Caco-2 (cell line): ENCODE results near the gene EMILIN1. TPM values are rescaled to one million over a fixed set of nuclear protein-coding genes. Genes with fewer than 3 reads are reported as not detected.

Source experiments
- BruUV-seq: library from RNA; stranded (reverse); fragments of 400-500 nt; replicated peaks from 2 replicates; lab custom pipeline; 2021; lab: Mats Ljungman, UMichigan
- CTCF ChIA-PET: fragments of 300-600 bp; sonication (Branson Sonifier 250); formaldehyde crosslinking; loops from one replicate; lab custom pipeline; 2022; ENCODE audit warnings: antibody characterized with exemption; lab: Charles Lee
- POLR2A ChIA-PET: fragments of 300-600 bp; sonication (Branson Sonifier 250); formaldehyde crosslinking; loops from one replicate; lab custom pipeline; 2022; ENCODE audit warnings: antibody characterized with exemption; lab: Charles Lee
- DNase-seq, 2 experiments: peaks; one replicate each; pipeline versions ENCODE4 v3.0.0 to v3.0.0-alpha.2; 2020 to 2022
- H3K27me3 ChIP-seq: replicated peaks from 2 replicates; pipeline ENCODE4 v1.6.0; 2011; ENCODE audit warnings: low read length; ENCODE audit not compliant: control insufficient read depth, insufficient read depth
- H3K36me3 ChIP-seq: 2 replicates; pipeline ENCODE4 v1.5.1; 2011; ENCODE audit warnings: low read length; ENCODE audit not compliant: control insufficient read depth, insufficient read depth
- H3K4me1 ChIP-seq: fragments of 250-450 bp; sonication (Bioruptor Pico); 2 replicates; pipeline ENCODE4 v1.5.1; 2020; ENCODE audit warnings: mild to moderate bottlenecking
- H3K4me3 ChIP-seq: 2 replicates; pipeline ENCODE4 v1.5.1; 2011; ENCODE audit warnings: low read depth, mild to moderate bottlenecking, control low read depth, low read length
- H3K9me3 ChIP-seq: fragments of 250-450 bp; sonication (Bioruptor Pico); 2 replicates; pipeline ENCODE4 v1.5.1; 2020; ENCODE audit warnings: mild to moderate bottlenecking, moderate library complexity
- H3K27ac Mint-ChIP-seq: one replicate; pipeline ENCODE4 v1.8.0; 2022; ENCODE audit warnings: mixed read lengths; ENCODE audit not compliant: unreplicated experiment
- H3K27me3 Mint-ChIP-seq: one replicate; pipeline ENCODE4 v1.8.0; 2022; ENCODE audit warnings: mixed read lengths; ENCODE audit not compliant: insufficient read depth, unreplicated experiment
- H3K36me3 Mint-ChIP-seq: one replicate; pipeline ENCODE4 v1.8.0; 2022; ENCODE audit warnings: mild to moderate bottlenecking, mixed read lengths; ENCODE audit not compliant: insufficient read depth, unreplicated experiment
- H3K4me1 Mint-ChIP-seq: one replicate; pipeline ENCODE4 v1.8.0; 2022; ENCODE audit warnings: low read depth, mixed read lengths; ENCODE audit not compliant: unreplicated experiment
- H3K4me3 Mint-ChIP-seq: one replicate; pipeline ENCODE4 v1.8.0; 2022; ENCODE audit warnings: mild to moderate bottlenecking, moderate library complexity, mixed read lengths; ENCODE audit not compliant: unreplicated experiment
- H3K9me3 Mint-ChIP-seq: one replicate; pipeline ENCODE4 v1.8.0; 2022; ENCODE audit warnings: mixed read lengths; ENCODE audit not compliant: unreplicated experiment
- intact Hi-C: fragments of 100-400 bp; cut with micrococcal nuclease; formaldehyde crosslinking; loops from one replicate; pipeline ENCODE4 v1.10.0; 2022; ENCODE audit not compliant: unreplicated experiment
- total RNA-seq: library from RNA; stranded (reverse); gene quantifications from 2 replicates; pipeline ENCODE4 v1.2.3, GENCODE V29; 2022
- TF ChIP-seq, protein P1 (sequence below), 2 experiments: fragments of 200-600 bp in 1 of 2; IDR thresholded peaks; 1 replicate in 1 of 2; 2 replicates in 1 of 2; pipeline versions ENCODE4 v1.5.1 to v1.8.0; 2011 to 2022; ENCODE audit warnings: antibody characterized with exemption in 1 of 2, control low read depth in 1 of 2, inconsistent platforms in 1 of 2, low read depth in 1 of 2, low read length in 1 of 2, mild to moderate bottlenecking in 1 of 2, moderate library complexity in 1 of 2; ENCODE audit not compliant: insufficient read depth in 1 of 2, severe bottlenecking in 1 of 2, unreplicated experiment in 1 of 2

The EMILIN1 gene
- total RNA-seq, 1 experiment from 2014 or later: 0.43 TPM

DNA sequence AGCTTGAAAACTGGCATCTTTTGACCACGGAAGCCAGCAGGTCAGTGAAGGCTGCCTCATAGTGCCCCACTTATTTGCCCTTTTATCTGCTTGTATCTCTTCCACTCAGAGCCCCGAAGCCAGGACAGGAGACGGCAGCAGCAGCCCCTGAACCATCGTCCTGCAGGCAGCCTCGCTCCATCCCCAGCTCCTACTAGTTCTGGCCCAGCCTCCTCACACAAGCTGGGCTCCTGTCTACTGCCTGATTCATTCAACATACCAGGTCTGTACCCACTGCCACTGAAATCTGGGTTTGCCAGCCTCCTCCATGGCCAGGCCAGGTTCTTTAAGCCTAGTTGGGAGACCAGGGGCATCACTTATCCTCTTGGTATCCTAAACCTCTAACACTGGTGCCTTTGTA is 11.0 kb upstream of the EMILIN1 start:
- no peaks in the 10 kb centered on the region for H3K4me1 ChIP-seq
- no peak for DNase-seq
- no peaks in the 10 kb centered on the region for H3K9me3 ChIP-seq
- Mint-ChIP-seq H3K36me3 (peaks cover 58% of the 10 kb centered on the region), H3K4me1 (peaks cover 9% of the 10 kb centered on the region), H3K9me3 (no peaks in the 10 kb centered on the region), H3K27me3 (no peaks in the 10 kb centered on the region), H3K27ac (no peak overlapping the region), H3K4me3 (no peak overlapping the region)
- ChIA-PET POLR2A (no interaction called here), CTCF (interaction anchor here (0.9 kb wide), 1 partner anchor 16 kb away, joined by 3 read pairs; the partner anchor contains the start of gene AGBL5)
- no TSS peak for BruUV-seq
- no peaks in the 10 kb centered on the region for H3K27me3 ChIP-seq
- TF ChIP-seq, protein P1, sequence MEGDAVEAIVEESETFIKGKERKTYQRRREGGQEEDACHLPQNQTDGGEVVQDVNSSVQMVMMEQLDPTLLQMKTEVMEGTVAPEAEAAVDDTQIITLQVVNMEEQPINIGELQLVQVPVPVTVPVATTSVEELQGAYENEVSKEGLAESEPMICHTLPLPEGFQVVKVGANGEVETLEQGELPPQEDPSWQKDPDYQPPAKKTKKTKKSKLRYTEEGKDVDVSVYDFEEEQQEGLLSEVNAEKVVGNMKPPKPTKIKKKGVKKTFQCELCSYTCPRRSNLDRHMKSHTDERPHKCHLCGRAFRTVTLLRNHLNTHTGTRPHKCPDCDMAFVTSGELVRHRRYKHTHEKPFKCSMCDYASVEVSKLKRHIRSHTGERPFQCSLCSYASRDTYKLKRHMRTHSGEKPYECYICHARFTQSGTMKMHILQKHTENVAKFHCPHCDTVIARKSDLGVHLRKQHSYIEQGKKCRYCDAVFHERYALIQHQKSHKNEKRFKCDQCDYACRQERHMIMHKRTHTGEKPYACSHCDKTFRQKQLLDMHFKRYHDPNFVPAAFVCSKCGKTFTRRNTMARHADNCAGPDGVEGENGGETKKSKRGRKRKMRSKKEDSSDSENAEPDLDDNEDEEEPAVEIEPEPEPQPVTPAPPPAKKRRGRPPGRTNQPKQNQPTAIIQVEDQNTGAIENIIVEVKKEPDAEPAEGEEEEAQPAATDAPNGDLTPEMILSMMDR (IDR thresholded peaks at IDR 0.05; ENCODE audit: insufficient read depth in 1 of 2, low read depth in 1 of 2, low read length in 1 of 2, severe bottlenecking in 1 of 2, unreplicated experiment in 1 of 2): no peak
- H3K36me3 ChIP-seq: no peaks in the 10 kb centered on the region; the same call in 1 of the 2 replicates
- H3K4me3 ChIP-seq: no peak overlapping the region
- intact Hi-C loops: no loop called here

DNA sequence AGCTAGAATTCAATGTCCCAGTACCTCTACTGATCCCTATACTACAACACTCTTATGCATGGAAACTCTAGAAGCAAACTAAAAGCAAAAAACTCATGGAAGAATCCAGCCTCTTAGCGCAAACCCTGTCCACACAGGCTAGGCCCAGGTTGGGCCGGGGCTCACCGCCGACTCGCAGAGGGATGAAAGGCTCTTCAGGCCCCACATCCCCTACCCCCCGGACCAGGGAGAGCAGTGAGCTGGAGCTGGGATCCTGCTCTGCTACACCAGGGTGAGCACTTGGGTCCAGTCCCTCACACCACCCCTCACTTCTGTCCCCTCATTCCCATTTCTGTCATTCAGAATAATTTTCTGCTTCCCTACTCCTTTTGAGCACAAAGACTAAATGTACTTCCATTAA is 9.0 kb upstream of the EMILIN1 start:
- CTCF ChIA-PET: no interaction called here

DNA sequence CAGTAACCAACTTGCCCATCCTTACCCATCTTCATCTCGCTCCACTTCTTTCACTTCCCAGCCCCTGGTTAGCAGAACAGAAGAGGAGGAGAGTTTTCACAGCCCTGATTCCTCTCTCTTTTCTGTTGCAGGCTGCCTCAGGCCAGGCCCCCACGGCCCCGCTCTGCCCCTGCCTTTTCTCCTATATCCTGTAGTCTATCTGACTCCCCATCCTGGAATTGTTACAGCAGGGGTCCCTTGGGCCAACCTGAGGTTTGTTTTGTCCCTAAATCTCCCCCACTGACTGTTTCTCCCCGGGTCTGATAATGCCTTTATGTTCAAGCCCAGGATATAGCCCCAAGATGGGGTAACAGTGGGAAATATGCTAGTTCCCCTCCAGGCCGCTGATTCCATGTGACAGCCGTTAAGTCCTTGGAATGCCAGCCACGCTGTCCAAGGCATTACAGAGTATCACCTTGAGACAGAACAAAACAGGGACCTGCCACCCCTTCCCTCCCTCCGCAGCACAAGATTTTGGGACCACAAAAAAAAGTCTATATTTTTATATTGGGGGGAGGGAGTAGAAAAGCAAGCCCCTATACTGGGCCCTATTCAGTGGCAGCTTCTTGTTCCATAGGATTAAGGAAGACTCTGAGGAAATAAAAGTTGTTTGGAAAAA is 8.3 kb upstream of the EMILIN1 start:
- peaks cover 9% of the 10 kb centered on the region for H3K4me1 Mint-ChIP-seq
- CTCF ChIA-PET: no interaction called here
- H3K4me1 ChIP-seq: no peaks in the 10 kb centered on the region

More for the DNA sequence above, 9.0 kb upstream of the EMILIN1 start:
- intact Hi-C loops: no loop called here
- POLR2A ChIA-PET: no interaction called here
- Mint-ChIP-seq H3K9me3 (no peaks in the 10 kb centered on the region), H3K27me3 (peaks cover 3% of the 10 kb centered on the region), H3K4me1 (peaks cover 9% of the 10 kb centered on the region), H3K27ac (peak overlapping the region; percentile 34), H3K4me3 (no peak overlapping the region), H3K36me3 (peaks cover 51% of the 10 kb centered on the region)
- Histone ChIP-seq H3K4me3 (no peak overlapping the region), H3K4me1 (no peaks in the 10 kb centered on the region), H3K36me3 (no peaks in the 10 kb centered on the region; the same call in 1 of the 2 replicates), H3K9me3 (no peaks in the 10 kb centered on the region), H3K27me3 (no peaks in the 10 kb centered on the region)
- BruUV-seq: no TSS peak
- no peak for DNase-seq
- TF ChIP-seq, protein P1 (IDR thresholded peaks at IDR 0.05; ENCODE audit: insufficient read depth in 1 of 2, low read depth in 1 of 2, low read length in 1 of 2, severe bottlenecking in 1 of 2, unreplicated experiment in 1 of 2): no peak

More for the DNA sequence above, 8.3 kb upstream of the EMILIN1 start:
- no peak for DNase-seq
- POLR2A ChIA-PET: no interaction called here
- H3K36me3 Mint-ChIP-seq: peaks cover 51% of the 10 kb centered on the region
- H3K27me3 Mint-ChIP-seq: peaks cover 5% of the 10 kb centered on the region
- H3K27ac Mint-ChIP-seq: peak overlapping the region; percentile 34
- Histone ChIP-seq H3K4me3 (peak overlapping the region; percentile 90), H3K36me3 (no peaks in the 10 kb centered on the region; the same call in 1 of the 2 replicates), H3K27me3 (no peaks in the 10 kb centered on the region), H3K9me3 (no peaks in the 10 kb centered on the region)
- TF ChIP-seq, protein P1 (IDR thresholded peaks at IDR 0.05; ENCODE audit: insufficient read depth in 1 of 2, low read depth in 1 of 2, low read length in 1 of 2, severe bottlenecking in 1 of 2, unreplicated experiment in 1 of 2): no peak
- no TSS peak for BruUV-seq
- no peaks in the 10 kb centered on the region for H3K9me3 Mint-ChIP-seq
- H3K4me3 Mint-ChIP-seq: peak overlapping the region; percentile 95
- intact Hi-C loops: no loop called here
